GM18870 (cell line): ENCODE data around the gene TAB2.
"Not testable (repeated sequence)": the region's sequence is repeated elsewhere in the genome, so short reads cannot be mapped to it uniquely, and the experiment has no call there.

ENCODE experiments used
- ATAC-seq: cut with Tn5 transposase; IDR thresholded peaks from one replicate; pipeline ENCODE4 v1.9.1; 2021; ENCODE audit warnings: moderate library complexity; ENCODE audit not compliant: unreplicated experiment

TAB2 gene

GRCh38 chr6:149311766-149312165, 5.7 kb upstream of the TAB2 start:
- no peak for ATAC-seq

DNA sequence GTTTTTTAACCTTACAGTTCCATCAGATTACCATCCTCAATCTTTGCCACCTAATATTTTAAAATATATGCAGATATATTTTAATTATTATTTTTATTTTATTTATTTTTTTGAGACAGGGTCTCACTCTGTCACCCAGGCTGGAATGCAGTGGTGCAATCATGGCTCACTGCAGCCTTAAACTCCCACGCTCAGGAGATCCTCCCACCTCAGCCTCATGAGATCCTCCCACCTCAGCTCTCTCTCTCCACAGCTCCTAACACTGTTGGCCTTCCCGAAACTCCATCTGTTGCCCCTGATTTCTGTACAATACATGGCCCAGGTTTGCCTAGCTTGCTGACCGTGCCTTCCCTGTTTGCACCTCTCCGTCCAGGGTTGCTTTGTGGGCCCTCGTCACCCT, 4.4 kb upstream of the TAB2 start:
- no peak for ATAC-seq

- no peak for ATAC-seq
Observed at GRCh38 chr6:149313861-149314260, 3.7 kb upstream of the TAB2 start.

DNA sequence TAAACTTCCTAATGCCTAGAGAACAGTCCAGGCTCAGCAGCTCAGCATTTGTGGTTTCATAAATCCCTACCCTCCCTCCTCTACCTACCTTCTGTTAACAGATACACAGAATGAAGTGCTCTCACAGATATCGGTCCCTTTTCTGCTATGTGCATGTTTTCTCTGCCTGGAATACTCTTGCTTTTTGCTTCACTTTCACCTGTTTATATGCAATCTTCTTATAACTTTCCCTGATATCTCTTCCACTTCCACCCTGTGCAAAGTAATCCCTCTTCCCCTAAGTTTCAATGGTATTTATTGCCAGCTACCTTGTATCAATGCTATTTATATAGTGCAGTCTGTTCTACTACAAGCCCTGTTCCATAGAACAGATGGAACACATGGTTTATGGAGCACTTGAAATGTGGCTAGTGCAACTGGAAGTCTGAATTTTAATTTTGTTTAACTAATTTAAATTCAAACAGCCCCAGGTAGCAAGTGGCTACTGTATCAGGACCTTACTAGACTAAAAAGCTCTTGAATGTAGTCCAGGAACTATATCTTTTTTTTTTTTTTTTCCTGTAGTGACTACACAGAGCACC, 3.1 kb upstream of the TAB2 start:
- ATAC-seq: no peak

DNA sequence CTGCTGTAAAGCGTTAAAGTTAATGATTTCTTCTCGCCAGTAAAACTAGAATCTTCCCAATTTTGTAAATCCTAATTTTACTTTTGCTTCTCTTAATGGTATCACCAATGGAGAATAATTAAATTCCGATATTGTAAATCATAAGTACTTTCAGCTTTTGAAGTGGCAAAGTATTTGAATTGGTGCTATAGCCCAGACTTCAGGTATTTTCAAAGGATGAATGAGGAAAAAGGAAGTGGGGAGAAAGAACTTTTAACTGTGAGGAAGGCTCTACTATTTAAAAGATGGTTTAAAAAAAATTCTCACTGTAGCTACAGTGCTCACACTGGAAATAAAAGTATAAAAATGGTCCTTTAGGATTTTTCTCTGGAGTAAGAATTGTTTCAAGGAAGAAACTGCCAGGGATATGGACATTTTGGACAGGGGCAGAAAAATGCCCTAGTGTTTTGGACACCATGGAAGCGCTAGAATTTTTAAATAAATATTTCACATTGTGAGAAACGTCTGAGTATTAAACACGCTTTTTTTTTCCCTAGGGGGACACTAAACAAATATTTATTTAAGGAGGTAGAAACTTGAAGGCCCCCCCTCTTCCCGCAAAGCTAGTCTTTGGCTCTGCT, 1.3 kb upstream of the TAB2 start:
- ATAC-seq: no peak

GRCh38 chr6:149316740-149317643, 520 bp upstream of the TAB2 start:
- ATAC-seq: peak; percentile 62

DNA sequence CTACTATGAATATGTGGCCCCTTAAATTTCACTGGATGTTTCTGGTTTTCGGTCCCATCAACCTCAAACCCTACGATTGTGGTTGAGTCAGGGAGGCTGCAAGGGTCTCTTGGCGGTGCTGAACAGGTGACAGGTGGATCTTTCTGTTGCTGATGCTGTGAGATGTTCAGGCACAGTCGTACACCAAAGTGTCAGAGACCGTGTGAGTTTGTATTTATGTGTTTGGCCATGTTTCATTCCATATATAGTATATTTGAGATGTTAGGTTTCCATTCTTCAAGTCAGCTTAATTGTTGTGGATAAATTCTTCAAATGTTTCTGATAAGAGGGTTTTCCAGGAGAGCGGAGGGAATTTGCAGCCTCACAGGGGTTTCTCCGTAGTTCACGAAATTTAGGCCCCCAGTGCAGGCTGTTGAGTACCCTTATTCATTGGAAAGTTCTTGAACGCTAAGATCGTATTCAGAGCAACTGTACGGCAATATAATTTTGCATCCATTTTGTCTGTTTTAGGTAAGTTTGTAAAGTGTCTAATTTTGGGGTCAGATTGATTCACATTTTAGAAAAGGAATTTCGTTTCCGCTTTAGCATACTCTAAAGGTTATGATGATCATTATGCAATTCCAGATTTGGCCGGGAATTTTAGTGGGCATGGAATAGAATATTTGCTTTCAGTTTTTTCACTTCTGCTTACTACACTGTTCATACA, 1.2 kb downstream of the TAB2 start:
- peak; percentile 31 for ATAC-seq

DNA sequence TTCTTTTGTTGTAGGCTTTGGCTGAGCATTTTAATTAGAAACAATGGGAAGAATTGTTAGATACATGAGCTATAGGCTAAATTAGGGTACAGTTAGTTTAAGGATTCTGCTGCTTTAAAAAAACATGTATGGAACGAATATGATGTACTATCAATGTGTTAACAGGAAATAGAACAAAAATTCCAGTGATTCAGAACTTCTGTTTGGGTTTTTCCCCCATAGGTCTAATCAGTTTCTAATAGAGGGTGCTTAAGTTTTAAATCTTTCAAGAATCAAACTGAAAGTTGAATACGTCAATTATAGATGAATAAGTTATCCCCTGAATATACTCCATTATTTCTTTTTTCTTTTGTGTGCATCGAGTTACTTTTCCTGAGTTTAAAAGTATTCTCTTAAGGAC, 1.9 kb downstream of the TAB2 start:
- no peak for ATAC-seq

GRCh38 chr6:149320016-149320415, 2.5 kb downstream of the TAB2 start:
- not testable (repeated sequence) for ATAC-seq

GRCh38 chr6:149320796-149321195, 3.3 kb downstream of the TAB2 start:
- no peak for ATAC-seq

- no peak for ATAC-seq
Observed at GRCh38 chr6:149323353-149323752, 5.8 kb downstream of the TAB2 start.

- ATAC-seq: no peak
Observed at GRCh38 chr6:149323925-149324324, 6.4 kb downstream of the TAB2 start.

- no peak for ATAC-seq
Observed at GRCh38 chr6:149324428-149324827, 6.9 kb downstream of the TAB2 start.

GRCh38 chr6:149325648-149326236, 8.2 kb downstream of the TAB2 start:
- ATAC-seq: no peak

GRCh38 chr6:149327638-149328037, 10.1 kb downstream of the TAB2 start:
- ATAC-seq: no peak

DNA sequence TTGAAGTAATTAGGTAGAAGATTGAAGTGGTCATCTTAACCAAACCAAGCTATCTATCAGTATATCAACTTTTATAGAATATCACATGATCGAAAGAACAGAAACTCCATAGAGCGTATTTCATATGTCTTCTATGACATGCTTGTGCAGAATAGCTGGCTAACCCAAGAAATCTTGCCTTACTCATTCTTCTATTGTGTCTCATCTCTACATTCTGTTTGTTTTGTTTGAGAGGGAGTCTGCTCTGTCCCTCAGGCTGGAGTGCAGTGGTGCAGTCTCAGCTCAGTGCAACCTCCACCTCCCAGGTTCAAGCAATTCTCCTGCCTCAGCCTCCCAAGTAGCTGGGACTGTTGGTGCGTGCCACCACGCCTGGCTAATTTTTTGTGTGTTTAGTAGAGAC, 10.6 kb downstream of the TAB2 start:
- no peak for ATAC-seq

GRCh38 chr6:149329529-149329928, 12.0 kb downstream of the TAB2 start:
- ATAC-seq: no peak

DNA sequence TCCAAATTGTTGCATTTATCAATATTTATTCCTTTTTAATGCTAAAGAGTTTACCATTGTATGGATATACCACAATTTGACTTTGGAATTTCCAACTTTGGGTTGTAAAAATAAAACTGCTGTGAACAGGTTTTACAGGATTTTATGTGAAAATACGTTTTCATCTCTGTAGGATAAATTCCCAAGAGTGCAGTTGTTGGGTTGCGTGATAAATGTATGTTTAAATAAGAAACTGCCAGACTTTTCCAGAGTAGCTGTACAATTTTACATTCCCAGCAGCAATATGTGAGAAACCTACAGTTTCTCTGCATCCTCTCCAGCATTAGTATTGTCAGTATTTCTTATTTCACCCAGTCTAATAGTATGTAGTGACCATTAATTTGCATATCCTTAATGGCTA, 12.6 kb downstream of the TAB2 start:
- no peak for ATAC-seq

DNA sequence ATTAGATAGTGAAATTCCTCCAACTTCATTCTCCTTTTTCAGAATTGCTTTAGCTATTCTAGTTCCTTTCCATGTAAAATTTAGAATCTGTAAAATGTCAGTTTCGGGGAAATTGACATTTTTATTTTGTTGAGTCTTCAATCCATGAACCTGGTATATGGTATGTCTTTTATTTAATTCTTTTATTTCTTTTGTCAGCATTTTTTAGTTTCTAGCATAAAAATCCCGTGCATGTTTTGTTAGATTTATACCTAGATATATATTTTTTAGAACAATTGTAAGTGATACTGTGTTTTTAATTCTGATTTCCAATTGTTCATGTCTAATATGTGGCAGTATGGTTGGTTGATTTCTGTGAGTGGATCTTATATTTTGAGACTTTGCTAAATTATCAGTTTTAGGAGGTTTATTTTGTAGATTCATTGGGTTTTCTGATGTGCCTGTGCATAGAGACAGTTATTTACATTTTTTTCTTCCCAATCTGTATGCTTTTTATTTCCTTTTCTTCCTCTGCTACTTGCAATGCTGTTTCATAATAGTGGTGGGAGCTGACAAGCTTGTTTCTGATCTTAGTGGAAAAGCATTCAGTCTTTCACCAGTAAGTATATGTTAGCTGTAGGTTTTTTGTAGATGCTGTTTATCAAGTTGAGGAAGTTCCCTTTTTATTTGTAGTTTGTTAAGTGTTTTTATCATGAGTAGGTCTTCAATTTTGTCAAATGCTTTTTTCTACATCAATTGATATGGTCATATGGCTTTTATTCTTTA, 13.7 kb downstream of the TAB2 start:
- ATAC-seq: no peak

DNA sequence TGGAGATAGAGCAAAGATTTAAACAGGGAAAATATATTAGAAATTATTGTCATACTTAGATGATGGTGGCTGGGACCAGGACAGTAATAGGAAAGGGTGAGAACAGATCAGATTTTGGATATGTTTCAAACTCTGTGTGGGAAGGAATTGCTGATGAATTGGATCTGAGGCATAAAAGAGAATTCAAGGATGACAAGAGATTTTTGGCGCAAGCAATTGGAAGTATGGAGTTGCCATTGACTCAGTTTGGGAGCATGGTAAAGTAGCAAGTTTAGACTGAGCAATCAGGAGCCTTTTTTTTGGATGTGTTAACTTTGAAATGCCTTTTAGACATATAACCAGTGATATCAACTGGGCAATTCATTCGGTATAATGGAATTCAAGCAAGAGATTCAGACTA, 14.4 kb downstream of the TAB2 start:
- ATAC-seq: no peak
